Vagina (tissue), 2 donors: ENCODE measurements around the gene TESMIN.

Source experiments
- CTCF ChIP-seq, 3 experiments: fragments of 450-650 bp in 2 of 3; fragments of 200-600 bp in 1 of 3; sonication (generic) in 1 of 3; IDR thresholded peaks; one replicate each; pipeline ENCODE4 v1.5.1; 2017 to 2019; ENCODE audit warnings: antibody characterized with exemption in 3 of 3, mild to moderate bottlenecking in 2 of 3, moderate library complexity in 2 of 3
- POLR2A ChIP-seq, 2 donors: fragments of 450-650 bp; IDR thresholded peaks; one replicate each; pipeline ENCODE4 v1.6.1; 2017; ENCODE audit warnings: antibody characterized with exemption in 2 of 2, mild to moderate bottlenecking in 2 of 2, moderate library complexity in 2 of 2
- POLR2AphosphoS5 ChIP-seq, 2 donors: sonication (generic); formaldehyde crosslinking; IDR thresholded peaks; one replicate each; pipeline ENCODE4 v1.9.0; 2017; ENCODE audit warnings: antibody characterized with exemption in 2 of 2, mild to moderate bottlenecking in 2 of 2, low read depth in 1 of 2; ENCODE audit not compliant: insufficient read depth in 1 of 2

- TF ChIP-seq CTCF (IDR thresholded peaks at IDR 0.05), result no peak
- TF ChIP-seq POLR2AphosphoS5 (IDR thresholded peaks at IDR 0.05; ENCODE audit: insufficient read depth in 1 of 2, low read depth in 1 of 2), result no peak
- no peak for TF ChIP-seq POLR2A (IDR thresholded peaks at IDR 0.05)
These were observed 9.9 kb downstream of the TESMIN start for GRCh38 chr11:68741463-68741862.
